H1 (cell line): ENCODE results near the gene CHAD. TPM values are rescaled to one million over a fixed set of nuclear protein-coding genes. Genes with fewer than 3 reads are reported as not detected.

Source experiments
- CTCF ChIA-PET: fragments of 300-600 bp; sonication (Branson Sonifier 250); formaldehyde crosslinking; loops from one replicate; lab custom pipeline; 2021; ENCODE audit not compliant: partially characterized antibody; lab: Charles Lee
- POLR2A ChIA-PET: fragments of 300-600 bp; sonication (Branson Sonifier 250); formaldehyde crosslinking; loops from one replicate; lab custom pipeline; 2021; ENCODE audit warnings: inconsistent platforms; ENCODE audit not compliant: partially characterized antibody; lab: Charles Lee
- DNase-seq, 2 experiments: peaks; one replicate each; pipeline versions ENCODE4 v3.0.0 to v3.0.0-alpha.2; 2010 to 2022; ENCODE audit warnings: low spot score in 2 of 2, low read depth in 1 of 2, mixed read lengths in 1 of 2
- FAIRE-seq: peaks from 2 replicates; lab custom pipeline; 2011; peaks lifted over from hg19 to GRCh38; lab: Jason Lieb, UNC
- H2AFZ ChIP-seq: 2 replicates; pipeline ENCODE4 v1.8.1; 2012; ENCODE audit warnings: low read length, inconsistent platforms
- H2AK5ac ChIP-seq: 2 replicates; pipeline ENCODE4 v1.6.1; 2013; ENCODE audit warnings: low read depth, low read length
- H2BK120ac ChIP-seq: replicated peaks from 2 replicates; pipeline ENCODE3; 2013; ENCODE audit warnings: low read depth, low read length, inconsistent platforms
- H2BK12ac ChIP-seq: 2 replicates; pipeline ENCODE4 v1.6.1; 2013; ENCODE audit warnings: low read depth, low read length
- H2BK15ac ChIP-seq: 2 replicates; pipeline ENCODE4 v1.6.1; 2013; ENCODE audit warnings: low read length
- H2BK20ac ChIP-seq: 2 replicates; pipeline ENCODE4 v1.6.1; 2013; ENCODE audit warnings: low read length
- H2BK5ac ChIP-seq: 2 replicates; pipeline ENCODE4 v1.6.1; 2013; ENCODE audit warnings: low read depth, low read length
- H3K14ac ChIP-seq: 2 replicates; pipeline ENCODE4 v1.6.1; 2013; ENCODE audit warnings: inconsistent platforms; ENCODE audit not compliant: insufficient read length
- H3K18ac ChIP-seq: 2 replicates; pipeline ENCODE4 v1.6.1; 2013; ENCODE audit warnings: low read length; ENCODE audit errors: extremely low read depth
- H3K23ac ChIP-seq: 2 replicates; pipeline ENCODE4 v1.6.1; 2013; ENCODE audit warnings: inconsistent platforms; ENCODE audit not compliant: insufficient read length
- H3K23me2 ChIP-seq: 2 replicates; pipeline ENCODE4 v1.6.1; 2013; ENCODE audit warnings: low read depth, low read length
- H3K27ac ChIP-seq: 2 replicates; pipeline ENCODE4 v1.6.1; 2011; ENCODE audit warnings: low read depth, low read length, inconsistent platforms
- H3K27me3 ChIP-seq, 4 experiments: replicated peaks in 1 of 4; 1 replicate in 1 of 4; 2 replicates in 3 of 4; pipeline versions ENCODE4 v1.6.1 to v1.8.1; 2011 to 2013; ENCODE audit warnings: low read length in 3 of 4, mild to moderate bottlenecking in 3 of 4, inconsistent platforms in 2 of 4, mixed read lengths in 2 of 4, moderate library complexity in 1 of 4; ENCODE audit not compliant: control insufficient read depth in 3 of 4, insufficient read depth in 3 of 4; ENCODE audit errors: extremely low read depth in 1 of 4
- H3K36me3 ChIP-seq, 4 experiments: 2 replicates each; pipeline versions ENCODE4 v1.6.1 to v1.8.1; 2011 to 2013; ENCODE audit warnings: mild to moderate bottlenecking in 4 of 4, low read length in 3 of 4, moderate library complexity in 2 of 4, control low read depth in 1 of 4, inconsistent platforms in 1 of 4; ENCODE audit not compliant: insufficient read depth in 4 of 4, control insufficient read depth in 2 of 4
- H3K4ac ChIP-seq: replicated peaks from 2 replicates; pipeline ENCODE3; 2013; ENCODE audit warnings: low read length, low read depth, mixed read lengths, inconsistent platforms; ENCODE audit not compliant: insufficient read length
- H3K4me1 ChIP-seq, 4 experiments: replicated peaks in 1 of 4; 1 replicate in 1 of 4; 2 replicates in 3 of 4; pipeline versions ENCODE4 v1.6.1 to v1.8.1; 2011 to 2013; ENCODE audit warnings: low read length in 3 of 4, inconsistent platforms in 2 of 4, mixed read lengths in 1 of 4; ENCODE audit not compliant: insufficient read depth in 4 of 4, control insufficient read depth in 3 of 4
- H3K4me2 ChIP-seq, 2 experiments: 2 replicates each; pipeline versions ENCODE4 v1.6.1 to v1.8.1; 2011 to 2013; ENCODE audit warnings: low read depth in 2 of 2, low read length in 2 of 2, control low read depth in 1 of 2, inconsistent platforms in 1 of 2, mild to moderate bottlenecking in 1 of 2; ENCODE audit not compliant: insufficient read depth in 1 of 2
- H3K4me3 ChIP-seq, 4 experiments: fragments of 200-600, 300-600 bp in 1 of 4; sonication (generic), shearing (Covaris generic), sonication (Bioruptor Twin) in 1 of 4; 2 replicates each; pipeline versions ENCODE4 v1.5.1 to v1.8.1; 2011 to 2016; ENCODE audit warnings: low read length in 4 of 4, low read depth in 3 of 4, control low read depth in 2 of 4, inconsistent platforms in 2 of 4, mild to moderate bottlenecking in 2 of 4, mixed read lengths in 1 of 4, moderate library complexity in 1 of 4; ENCODE audit not compliant: insufficient read depth in 2 of 4; ENCODE audit errors: extremely low read depth in 1 of 4
- H3K56ac ChIP-seq: replicated peaks from 2 replicates; pipeline ENCODE3; 2013; ENCODE audit warnings: low read depth, mild to moderate bottlenecking, mixed read lengths, low read length, inconsistent platforms; ENCODE audit not compliant: insufficient read length
- H3K79me1 ChIP-seq: 2 replicates; pipeline ENCODE4 v1.6.1; 2013; ENCODE audit warnings: low read depth, low read length, control low read depth
- H3K79me2 ChIP-seq, 2 experiments: 2 replicates each; pipeline versions ENCODE4 v1.6.1 to v1.8.1; 2012 to 2013; ENCODE audit warnings: low read length in 2 of 2, mild to moderate bottlenecking in 2 of 2, inconsistent platforms in 1 of 2; ENCODE audit not compliant: insufficient read depth in 2 of 2, control insufficient read depth in 1 of 2
- H3K9ac ChIP-seq, 4 experiments: replicated peaks in 1 of 4; 1 replicate in 1 of 4; 2 replicates in 3 of 4; pipeline versions ENCODE4 v1.6.1 to v1.8.1; 2011 to 2013; ENCODE audit warnings: low read depth in 3 of 4, low read length in 3 of 4, control low read depth in 2 of 4, mild to moderate bottlenecking in 2 of 4, moderate library complexity in 2 of 4, inconsistent platforms in 1 of 4; ENCODE audit errors: extremely low read depth in 1 of 4
- H3K9me3 ChIP-seq, 2 experiments: 2 replicates each; pipeline versions ENCODE4 v1.6.1 to v1.8.1; 2012 to 2013; ENCODE audit warnings: mild to moderate bottlenecking in 2 of 2, moderate library complexity in 2 of 2, control low read depth in 1 of 2, inconsistent platforms in 1 of 2, low read depth in 1 of 2, low read length in 1 of 2, mixed read lengths in 1 of 2; ENCODE audit not compliant: insufficient read depth in 2 of 2
- H4K20me1 ChIP-seq, 2 experiments: replicated peaks in 1 of 2; 2 replicates each; pipeline versions ENCODE3 to v1.8.1; 2011 to 2013; ENCODE audit warnings: inconsistent platforms in 2 of 2, low read length in 2 of 2, mild to moderate bottlenecking in 1 of 2; ENCODE audit not compliant: insufficient read depth in 2 of 2, control insufficient read depth in 1 of 2
- H4K5ac ChIP-seq: 2 replicates; pipeline ENCODE4 v1.6.1; 2013; ENCODE audit warnings: low read length, low read depth, mixed read lengths, inconsistent platforms; ENCODE audit not compliant: insufficient read length
- H4K8ac ChIP-seq: 2 replicates; pipeline ENCODE4 v1.8.0; 2013; ENCODE audit warnings: mild to moderate bottlenecking, moderate library complexity, low read length, inconsistent platforms; ENCODE audit not compliant: insufficient read depth; ENCODE audit errors: extremely low read depth
- H4K91ac ChIP-seq: replicated peaks from 2 replicates; pipeline ENCODE3; 2013; ENCODE audit warnings: low read length, mixed read lengths, inconsistent platforms; ENCODE audit not compliant: insufficient read length
- ATF2 ChIP-seq: IDR thresholded peaks from 2 replicates; pipeline ENCODE4 v1.6.1; 2012; ENCODE audit warnings: low read length, inconsistent platforms
- BRCA1 ChIP-seq: IDR thresholded peaks from 2 replicates; pipeline ENCODE4 v1.6.1; 2012; ENCODE audit warnings: low read depth, low read length, improper control_type of control experiment
- CBX5 ChIP-seq: fragments of 300-800, 300-1000 bp; sonication (generic); IDR thresholded peaks from 2 replicates; pipeline ENCODE4 v1.7.1; 2016; ENCODE audit warnings: antibody characterized with exemption, low read length, low read depth
- JUN ChIP-seq: IDR thresholded peaks from 2 replicates; pipeline ENCODE4 v1.6.1; 2011; ENCODE audit warnings: low read depth, mild to moderate bottlenecking, improper control_type of control experiment, low read length
- WGBS, 2 experiments: shearing (Covaris generic) in 1 of 2; methylation state at CpG; one replicate each; pipeline versions ENCODE4 v1.1.6 to v1.1.7; 2013 to 2015; ENCODE audit warnings: low lambda C conversion rate in 2 of 2, mixed read lengths in 2 of 2, inconsistent platforms in 1 of 2, low coverage in 1 of 2, missing lambda C conversion rate in 1 of 2; ENCODE audit not compliant: insufficient replicate concordance in 2 of 2, insufficient coverage in 1 of 2, insufficient read length in 1 of 2; ENCODE audit errors: extremely low coverage in 1 of 2, missing lambda C conversion rate in 1 of 2; 5-methylcytosine and 5-hydroxymethylcytosine counted together
- polyA plus RNA-seq, 7 experiments: library from polyadenylated mRNA; depleted of rRNA in 3 of 7; stranded (reverse) in 5 of 7; unstranded in 2 of 7; fragments of >200 nt in 5 of 7; fragments of 200-250 nt in 2 of 7; gene quantifications; 1 replicate in 5 of 7; 2 replicates in 1 of 7; 4 replicates in 1 of 7; pipeline versions ENCODE4 v1.2.1 to v1.2.3, GENCODE V29; 2011 to 2013; ENCODE audit warnings: missing spikeins in 2 of 7, mixed read lengths in 2 of 7
- total RNA-seq: library from RNA; stranded (reverse); fragmentation: NEBNext Ultra II Directional; extraction: Animal tissue kit (Norgen Biotek cat#: 25700); gene quantifications from 2 replicates; pipeline ENCODE4 v1.2.1, GENCODE V29; 2021

Gene CHAD
- total and polyA plus RNA-seq, 2 of the 8 experiments (the other 6 are each of a cell fraction or from before 2014, with no cell fraction given): 0.03 TPM; not detected in 1

GRCh38 chr17:50498021-50498874, 29.6 kb upstream of the CHAD start:
- no peak overlapping the region for H3K56ac ChIP-seq
- H4K20me1 ChIP-seq: no peaks in the 10 kb centered on the region
- H2AFZ ChIP-seq: no peak overlapping the region
- no peak overlapping the region for H3K27ac ChIP-seq
- FAIRE-seq: no peak
- no peak overlapping the region for H2BK5ac ChIP-seq
- no peak overlapping the region for H3K9ac ChIP-seq
- ChIA-PET CTCF (interaction anchor here (0.6 to 1.1 kb wide), 3 partner anchors 10 to 48 kb away, joined by 3 to 7 read pairs (median 4); no protein-coding TSS in a partner anchor), POLR2A (no interaction called here)
- H2BK12ac ChIP-seq: no peak overlapping the region
- H4K5ac ChIP-seq: no peak overlapping the region
- 85% methylated on average over 7 of the region's 7 CpGs; no CpG with 5 or more reads in 1 of the 2 experiments for WGBS, 2 experiments
- H4K8ac ChIP-seq: no peak overlapping the region
- no peaks in the 10 kb centered on the region for H3K79me2 ChIP-seq
- no peak overlapping the region for H2AK5ac ChIP-seq
- no peak overlapping the region for H3K4me2 ChIP-seq
- H3K18ac ChIP-seq: no peak overlapping the region
- DNase-seq: no peak
- H2BK15ac ChIP-seq: no peak overlapping the region
- H4K91ac ChIP-seq: no peak overlapping the region
- no peaks in the 10 kb centered on the region for H3K27me3 ChIP-seq
- no peak for TF ChIP-seq ATF2
- no peak for TF ChIP-seq BRCA1
- TF ChIP-seq CBX5: no peak
- TF ChIP-seq JUN: no peak
- H3K9me3 ChIP-seq: no peaks in the 10 kb centered on the region
- no peaks in the 10 kb centered on the region for H3K79me1 ChIP-seq
- H3K14ac ChIP-seq: peak overlapping the region; percentile 20
- H2BK120ac ChIP-seq: no peak overlapping the region
- no peak overlapping the region for H3K4me3 ChIP-seq
- no peak overlapping the region for H3K4ac ChIP-seq
- H3K23ac ChIP-seq: no peak overlapping the region
- H3K23me2 ChIP-seq: no peaks in the 10 kb centered on the region
- H2BK20ac ChIP-seq: no peak overlapping the region
- peaks cover 0 to under 1% (median 0%) of the 10 kb centered on the region in 4 experiments; a peak in 1 of 7 replicates for H3K4me1 ChIP-seq
- H3K36me3 ChIP-seq: no peaks in the 10 kb centered on the region
